GM12864 (cell line): Measurements from ENCODE around the gene LECT2.

Experiments
- DNase-seq: peaks from one replicate; pipeline ENCODE4 v3.0.0-alpha.2; 2011; ENCODE audit warnings: low read depth
- H3K4me3 ChIP-seq: 2 replicates; pipeline ENCODE4 v1.5.1; 2011; ENCODE audit warnings: mild to moderate bottlenecking, low read depth, low read length, control low read depth
- TF ChIP-seq, protein P1 (sequence below): IDR thresholded peaks from 2 replicates; pipeline ENCODE4 v1.5.1; 2011; ENCODE audit warnings: low read depth, mild to moderate bottlenecking, moderate library complexity, low read length, control low read depth, inconsistent platforms; ENCODE audit errors: missing control alignments

The LECT2 gene

DNA sequence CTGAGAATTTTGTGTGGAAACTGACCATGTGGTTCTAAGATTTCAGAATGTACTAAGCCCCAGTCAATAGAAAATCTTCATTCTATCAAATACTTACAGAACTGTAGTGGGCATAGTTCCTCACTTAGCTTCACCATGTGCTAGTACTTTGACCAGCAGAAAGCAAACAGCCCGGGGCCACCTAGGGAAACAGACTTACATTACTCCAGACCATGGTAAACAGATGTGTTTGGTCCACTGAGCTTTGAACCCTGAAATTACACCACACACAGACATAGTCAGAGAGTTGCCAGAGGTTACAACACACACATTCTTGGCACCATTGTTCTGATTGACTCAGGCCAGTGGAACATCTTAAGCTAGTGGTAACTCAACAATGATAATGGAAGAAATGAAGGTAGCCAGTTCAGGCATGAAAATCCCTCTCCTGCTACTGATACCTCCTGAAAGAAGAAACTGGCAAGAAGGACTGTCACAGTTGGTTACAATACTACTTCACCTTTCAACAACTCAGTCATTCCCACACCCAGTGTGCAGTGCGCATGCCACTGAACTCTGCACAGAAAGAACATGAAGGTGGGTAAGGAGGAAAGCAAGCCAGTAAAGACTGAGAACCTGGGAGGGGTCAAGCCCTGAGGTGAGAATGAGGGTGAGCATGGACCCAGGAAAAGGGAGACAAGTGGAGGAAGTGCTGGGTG is 18.7 kb upstream of the LECT2 start:
- no peak overlapping the region for H3K4me3 ChIP-seq
- TF ChIP-seq, protein P1, sequence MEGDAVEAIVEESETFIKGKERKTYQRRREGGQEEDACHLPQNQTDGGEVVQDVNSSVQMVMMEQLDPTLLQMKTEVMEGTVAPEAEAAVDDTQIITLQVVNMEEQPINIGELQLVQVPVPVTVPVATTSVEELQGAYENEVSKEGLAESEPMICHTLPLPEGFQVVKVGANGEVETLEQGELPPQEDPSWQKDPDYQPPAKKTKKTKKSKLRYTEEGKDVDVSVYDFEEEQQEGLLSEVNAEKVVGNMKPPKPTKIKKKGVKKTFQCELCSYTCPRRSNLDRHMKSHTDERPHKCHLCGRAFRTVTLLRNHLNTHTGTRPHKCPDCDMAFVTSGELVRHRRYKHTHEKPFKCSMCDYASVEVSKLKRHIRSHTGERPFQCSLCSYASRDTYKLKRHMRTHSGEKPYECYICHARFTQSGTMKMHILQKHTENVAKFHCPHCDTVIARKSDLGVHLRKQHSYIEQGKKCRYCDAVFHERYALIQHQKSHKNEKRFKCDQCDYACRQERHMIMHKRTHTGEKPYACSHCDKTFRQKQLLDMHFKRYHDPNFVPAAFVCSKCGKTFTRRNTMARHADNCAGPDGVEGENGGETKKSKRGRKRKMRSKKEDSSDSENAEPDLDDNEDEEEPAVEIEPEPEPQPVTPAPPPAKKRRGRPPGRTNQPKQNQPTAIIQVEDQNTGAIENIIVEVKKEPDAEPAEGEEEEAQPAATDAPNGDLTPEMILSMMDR: no peak
- DNase-seq: no peak

DNA sequence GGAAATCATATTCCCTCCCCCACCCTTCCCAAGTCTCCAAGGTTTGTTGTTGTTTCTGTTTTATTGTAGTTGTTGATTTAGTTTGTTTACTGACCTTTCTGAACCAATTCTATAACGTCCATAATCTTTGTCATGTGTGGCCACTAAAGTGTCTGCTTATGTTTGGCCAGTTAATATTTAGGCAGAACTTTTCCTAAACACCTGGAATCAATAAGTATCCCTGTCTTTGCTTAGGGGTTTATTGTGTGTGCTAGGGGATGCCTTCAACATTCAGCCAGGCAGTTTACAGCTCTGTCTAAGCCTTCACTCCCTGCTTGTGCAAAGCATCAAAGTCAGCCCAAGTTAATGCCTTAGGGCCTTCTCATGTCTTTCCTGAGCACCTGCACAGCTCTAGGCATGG is 16.9 kb upstream of the LECT2 start:
- TF ChIP-seq, protein P1: no peak
- H3K4me3 ChIP-seq: no peak overlapping the region
- DNase-seq: no peak

DNA sequence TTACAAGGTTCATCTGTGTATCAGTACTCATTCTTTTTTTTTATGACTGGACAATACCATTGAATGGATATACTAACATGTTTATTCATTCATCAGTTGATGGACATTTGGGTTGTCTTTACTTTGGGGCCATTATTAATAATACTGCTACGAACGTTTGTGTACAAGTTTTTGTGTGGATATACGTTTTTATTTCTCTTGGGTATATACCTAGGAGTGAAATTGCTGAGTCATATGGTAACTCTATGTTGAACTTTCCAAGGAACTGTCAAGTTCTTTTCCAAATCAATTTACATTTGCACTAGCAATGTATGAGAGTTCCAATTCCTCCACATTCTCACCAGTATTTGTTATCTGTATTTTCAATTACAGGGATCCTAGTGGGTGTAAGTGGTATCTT is 12.0 kb upstream of the LECT2 start:
- no peak for DNase-seq
- H3K4me3 ChIP-seq: no peak overlapping the region
- TF ChIP-seq, protein P1: no peak

DNA sequence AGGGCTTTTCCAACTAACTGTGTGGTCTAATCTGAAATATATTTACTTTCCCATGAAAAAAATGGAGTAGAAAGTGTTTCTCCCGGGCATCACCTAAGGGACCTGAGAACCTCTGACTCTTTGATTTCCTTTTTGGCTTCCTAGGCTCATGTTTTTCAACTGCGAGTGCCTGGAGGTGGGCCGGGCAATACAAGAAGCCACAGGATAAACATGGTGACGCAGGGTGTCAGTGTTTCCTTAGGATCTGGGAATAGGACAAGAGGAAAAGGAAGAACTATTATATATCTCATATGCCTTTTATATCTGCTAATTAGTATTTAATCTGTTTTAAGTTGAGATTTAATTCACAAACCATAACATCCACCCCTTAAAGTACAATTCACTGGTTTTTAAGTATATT is 11.4 kb upstream of the LECT2 start:
- no peak overlapping the region for H3K4me3 ChIP-seq
- TF ChIP-seq, protein P1: no peak

DNA sequence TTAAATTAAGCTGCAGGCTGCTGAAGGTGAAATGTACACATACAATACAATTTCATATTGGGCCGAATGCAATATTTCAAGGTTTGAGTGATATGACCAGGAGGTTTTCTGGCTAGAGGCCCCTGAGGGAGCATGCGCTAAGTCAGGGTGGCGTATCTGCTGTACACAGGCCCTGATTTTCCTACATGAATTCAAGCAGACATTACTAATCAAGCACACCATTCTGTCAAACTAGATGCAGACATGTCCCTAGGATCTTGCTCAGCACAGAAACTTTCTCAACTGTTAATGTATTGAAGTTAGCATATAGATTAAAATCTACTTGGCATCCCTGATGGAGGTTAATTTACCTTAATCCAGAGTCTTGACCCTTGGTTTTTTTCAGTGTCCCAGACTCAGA is 10.7 kb upstream of the LECT2 start:
- no peak for DNase-seq
- H3K4me3 ChIP-seq: no peak overlapping the region
- TF ChIP-seq, protein P1: no peak

More for the DNA sequence above, 11.4 kb upstream of the LECT2 start:
- no peak for DNase-seq

DNA sequence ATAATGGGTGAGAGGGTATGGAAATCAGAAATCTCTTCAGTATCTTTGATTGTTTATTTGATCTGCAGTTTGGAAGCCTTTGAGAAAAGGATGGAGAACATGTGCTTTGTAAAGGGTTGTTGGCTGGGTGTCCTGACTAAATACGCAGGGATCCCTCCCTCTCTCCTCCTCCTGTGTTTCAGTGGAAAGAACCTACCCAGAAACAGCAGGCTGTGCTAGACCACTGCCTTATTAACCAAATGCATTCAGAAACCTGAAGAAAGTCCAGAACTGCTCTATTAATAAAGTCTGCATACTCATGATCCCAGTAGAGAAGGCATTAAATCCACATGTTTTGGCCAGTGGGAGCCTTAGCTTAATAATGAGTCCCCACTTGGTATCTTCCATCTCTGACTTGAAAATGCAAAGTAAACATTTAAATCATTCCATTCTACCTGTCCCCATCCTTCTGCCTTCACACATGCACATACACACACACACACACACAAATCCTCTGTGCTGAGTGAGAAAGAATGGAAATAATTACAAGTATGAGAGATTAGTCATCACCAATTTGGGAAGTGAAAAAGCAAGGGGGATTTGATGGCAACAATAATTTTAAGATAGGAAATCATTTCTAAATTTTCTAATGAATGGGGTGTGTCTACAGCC is 10.0 kb upstream of the LECT2 start:
- DNase-seq: no peak
- H3K4me3 ChIP-seq: no peak overlapping the region
- TF ChIP-seq, protein P1: no peak

DNA sequence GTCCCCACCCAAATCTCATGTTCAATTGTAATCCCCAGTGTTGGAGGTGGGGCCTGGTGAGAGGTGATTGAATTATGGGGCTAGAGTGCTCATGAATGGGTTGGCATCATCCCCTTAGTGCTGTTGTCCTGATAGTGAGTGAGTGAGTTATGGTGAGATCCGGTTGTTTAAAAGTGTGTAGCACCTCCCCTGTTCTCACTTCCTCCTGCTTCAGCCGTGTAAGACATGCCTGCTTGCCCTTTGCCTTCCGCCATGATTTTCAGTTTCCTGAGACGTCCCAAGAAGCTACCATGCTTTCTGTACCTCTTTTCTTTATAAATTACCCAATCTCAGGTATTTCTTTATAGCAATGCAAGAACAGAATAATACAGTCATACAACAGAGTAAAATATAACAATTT is 742 bp upstream of the LECT2 start:
- H3K4me3 ChIP-seq: no peak overlapping the region
- TF ChIP-seq, protein P1: no peak
- DNase-seq: peak; percentile 24
